HFFc6 (cell line): Measurements from ENCODE around the gene FUCA2. TPM values are rescaled to one million over a fixed set of nuclear protein-coding genes. Genes with fewer than 3 reads are reported as not detected.

Source experiments
- DNase-seq: peaks from one replicate; pipeline ENCODE4 v3.0.0-alpha.2; 2018
- H3K27ac Mint-ChIP-seq: 2 replicates; pipeline ENCODE4 v1.8.0; 2020; ENCODE audit warnings: mild to moderate bottlenecking, mixed read lengths
- H3K27me3 Mint-ChIP-seq: 2 replicates; pipeline ENCODE4 v1.8.0; 2021; ENCODE audit warnings: mild to moderate bottlenecking, moderate library complexity, mixed read lengths; ENCODE audit not compliant: insufficient read depth
- H3K36me3 Mint-ChIP-seq: 2 replicates; pipeline ENCODE4 v1.8.0; 2021; ENCODE audit warnings: low read depth, mixed read lengths
- H3K4me1 Mint-ChIP-seq: 2 replicates; pipeline ENCODE4 v1.8.0; 2020; ENCODE audit warnings: low read depth, mixed read lengths
- H3K4me3 Mint-ChIP-seq: 2 replicates; pipeline ENCODE4 v1.8.0; 2020; ENCODE audit warnings: mild to moderate bottlenecking, moderate library complexity, mixed read lengths
- H3K9me3 Mint-ChIP-seq: 2 replicates; pipeline ENCODE4 v1.8.0; 2020; ENCODE audit warnings: mild to moderate bottlenecking, mixed read lengths
- total RNA-seq, 6 experiments: library from RNA; stranded (reverse); fragmentation: NEBNext Ultra II Directional; extraction: Animal tissue kit (Norgen Biotek cat#: 25700); gene quantifications; 2 replicates in 1 of 6; 3 replicates in 5 of 6; pipeline ENCODE4 v1.2.3, GENCODE V29; 2021
- TF ChIP-seq, protein P1 (sequence below): fragments of 200-600 bp; sonication (generic); IDR thresholded peaks from 2 replicates; pipeline ENCODE4 v1.5.0; 2021; ENCODE audit warnings: antibody characterized with exemption, mild to moderate bottlenecking

FUCA2 gene
- total RNA-seq, 6 experiments from 2014 or later = 86.4 to 126 (median 121) TPM

- no peaks in the 10 kb centered on the region for H3K9me3 Mint-ChIP-seq
- DNase-seq = no peak
- H3K27me3 Mint-ChIP-seq = no peaks in the 10 kb centered on the region
- no peak overlapping the region for H3K27ac Mint-ChIP-seq
- no peaks in the 10 kb centered on the region for H3K36me3 Mint-ChIP-seq
- no peak overlapping the region for H3K4me3 Mint-ChIP-seq
- peaks cover 35% of the 10 kb centered on the region for H3K4me1 Mint-ChIP-seq
- TF ChIP-seq, protein P1, sequence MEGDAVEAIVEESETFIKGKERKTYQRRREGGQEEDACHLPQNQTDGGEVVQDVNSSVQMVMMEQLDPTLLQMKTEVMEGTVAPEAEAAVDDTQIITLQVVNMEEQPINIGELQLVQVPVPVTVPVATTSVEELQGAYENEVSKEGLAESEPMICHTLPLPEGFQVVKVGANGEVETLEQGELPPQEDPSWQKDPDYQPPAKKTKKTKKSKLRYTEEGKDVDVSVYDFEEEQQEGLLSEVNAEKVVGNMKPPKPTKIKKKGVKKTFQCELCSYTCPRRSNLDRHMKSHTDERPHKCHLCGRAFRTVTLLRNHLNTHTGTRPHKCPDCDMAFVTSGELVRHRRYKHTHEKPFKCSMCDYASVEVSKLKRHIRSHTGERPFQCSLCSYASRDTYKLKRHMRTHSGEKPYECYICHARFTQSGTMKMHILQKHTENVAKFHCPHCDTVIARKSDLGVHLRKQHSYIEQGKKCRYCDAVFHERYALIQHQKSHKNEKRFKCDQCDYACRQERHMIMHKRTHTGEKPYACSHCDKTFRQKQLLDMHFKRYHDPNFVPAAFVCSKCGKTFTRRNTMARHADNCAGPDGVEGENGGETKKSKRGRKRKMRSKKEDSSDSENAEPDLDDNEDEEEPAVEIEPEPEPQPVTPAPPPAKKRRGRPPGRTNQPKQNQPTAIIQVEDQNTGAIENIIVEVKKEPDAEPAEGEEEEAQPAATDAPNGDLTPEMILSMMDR = no peak
Observed at GRCh38 chr6:143540192-143540591, 28.7 kb upstream of the FUCA2 start.

DNA sequence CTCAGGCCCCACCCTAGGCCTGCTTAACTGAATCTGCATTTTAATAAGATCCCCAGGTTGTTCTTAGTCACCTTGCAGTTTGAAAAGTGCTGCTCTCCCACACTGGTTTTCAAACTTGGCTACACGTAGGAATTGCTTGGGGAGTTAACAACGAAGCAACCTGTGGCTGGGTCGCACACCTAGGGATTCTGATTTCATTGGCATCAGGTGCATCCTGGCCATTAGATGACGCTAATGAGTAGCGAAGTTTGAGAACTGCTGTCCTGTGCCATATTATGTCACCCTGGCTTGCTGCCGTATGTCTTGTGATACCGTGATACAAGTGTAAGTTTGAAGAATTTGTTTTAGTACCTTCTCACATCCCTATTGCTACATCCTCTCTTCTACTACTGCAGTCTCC lies 28.2 kb upstream of the FUCA2 start:
- no peak for DNase-seq
- Mint-ChIP-seq H3K27ac (no peak overlapping the region), H3K36me3 (no peaks in the 10 kb centered on the region), H3K4me1 (peaks cover 32% of the 10 kb centered on the region), H3K27me3 (no peaks in the 10 kb centered on the region), H3K9me3 (no peaks in the 10 kb centered on the region), H3K4me3 (no peak overlapping the region)
- TF ChIP-seq, protein P1 = no peak

- no peaks in the 10 kb centered on the region for H3K9me3 Mint-ChIP-seq
- no peaks in the 10 kb centered on the region for H3K36me3 Mint-ChIP-seq
- no peak overlapping the region for H3K4me3 Mint-ChIP-seq
- no peak overlapping the region for H3K27ac Mint-ChIP-seq
- H3K27me3 Mint-ChIP-seq = no peaks in the 10 kb centered on the region
- DNase-seq = no peak
- peaks cover 32% of the 10 kb centered on the region for H3K4me1 Mint-ChIP-seq
- TF ChIP-seq, protein P1 = no peak
Observed at GRCh38 chr6:143539106-143539505, 27.6 kb upstream of the FUCA2 start.

DNA sequence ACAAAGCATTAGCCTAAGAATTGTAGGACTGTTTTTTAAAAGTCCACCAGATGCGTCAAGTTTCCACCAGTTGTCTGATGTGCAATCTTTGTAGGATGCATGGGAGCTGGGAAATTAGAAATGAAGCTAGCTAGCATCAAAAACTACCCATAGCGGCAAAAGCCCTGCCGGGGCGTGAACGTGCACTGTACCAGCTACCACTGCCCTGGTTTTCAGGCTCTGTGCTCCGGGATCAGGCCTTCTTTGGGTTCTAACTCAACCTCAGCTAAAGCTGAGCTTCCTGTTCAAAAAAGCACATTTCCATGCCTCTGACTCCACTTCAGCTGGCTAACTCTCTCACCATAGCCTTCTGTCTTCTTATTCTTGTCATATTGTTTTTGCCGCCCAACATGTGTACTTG lies 26.9 kb upstream of the FUCA2 start:
- H3K4me3 Mint-ChIP-seq = peak overlapping the region; percentile 89
- H3K27me3 Mint-ChIP-seq = no peaks in the 10 kb centered on the region
- no peak overlapping the region for H3K27ac Mint-ChIP-seq
- peaks cover 27% of the 10 kb centered on the region for H3K4me1 Mint-ChIP-seq
- TF ChIP-seq, protein P1 = no peak
- H3K36me3 Mint-ChIP-seq = no peaks in the 10 kb centered on the region
- no peaks in the 10 kb centered on the region for H3K9me3 Mint-ChIP-seq
- DNase-seq = no peak

GRCh38 chr6:143536866-143537691 lies 25.6 kb upstream of the FUCA2 start:
- Mint-ChIP-seq H3K9me3 (no peaks in the 10 kb centered on the region), H3K27ac (peak overlapping the region; percentile 74), H3K4me1 (peaks cover 16% of the 10 kb centered on the region; the same call in 1 of the 2 replicates), H3K27me3 (no peaks in the 10 kb centered on the region), H3K4me3 (peak overlapping the region; percentile 89), H3K36me3 (no peaks in the 10 kb centered on the region)
- TF ChIP-seq, protein P1 = peak; percentile 58
- DNase-seq = peak; percentile 48
